ENCODE results near the gene CCNY.
"Not testable (repeated sequence)": the region's sequence is repeated elsewhere in the genome, so short reads cannot be mapped to it uniquely, and the experiment has no call there.

CCNY gene

DNA sequence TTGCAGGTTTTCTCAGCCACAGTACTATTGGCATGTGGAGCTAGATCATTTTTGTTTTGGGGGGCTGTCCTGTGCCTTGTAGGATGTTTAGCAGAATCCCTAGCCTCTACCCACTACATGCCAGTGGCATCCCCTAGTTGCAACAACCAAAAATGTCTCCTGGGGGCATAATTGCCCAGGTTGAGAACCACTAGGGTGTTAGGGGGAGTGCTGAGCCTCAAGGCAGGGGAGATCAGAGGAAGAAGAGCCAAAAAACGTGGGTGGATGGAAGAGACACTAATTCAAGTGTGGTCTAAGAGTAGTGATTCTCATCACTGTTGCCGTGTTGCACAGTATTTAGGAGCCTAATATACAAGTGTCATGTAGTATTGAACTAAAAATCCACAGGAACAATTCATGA lies 31.7 kb upstream of the CCNY start:
- Histone ChIP-seq H3K27ac (no peak overlapping the region), H3K27me3 (ENCODE audit: insufficient read depth, low read depth, severe bottlenecking) (no peaks in the 10 kb centered on the region), H3K4me3 (ENCODE audit: low read depth, low read length) (no peak overlapping the region), H3K36me3 (no peaks in the 10 kb centered on the region), H3K9me3 (ENCODE audit: severe bottlenecking) (no peaks in the 10 kb centered on the region)
- DNase-seq, result no peak
- TF ChIP-seq, protein P1, sequence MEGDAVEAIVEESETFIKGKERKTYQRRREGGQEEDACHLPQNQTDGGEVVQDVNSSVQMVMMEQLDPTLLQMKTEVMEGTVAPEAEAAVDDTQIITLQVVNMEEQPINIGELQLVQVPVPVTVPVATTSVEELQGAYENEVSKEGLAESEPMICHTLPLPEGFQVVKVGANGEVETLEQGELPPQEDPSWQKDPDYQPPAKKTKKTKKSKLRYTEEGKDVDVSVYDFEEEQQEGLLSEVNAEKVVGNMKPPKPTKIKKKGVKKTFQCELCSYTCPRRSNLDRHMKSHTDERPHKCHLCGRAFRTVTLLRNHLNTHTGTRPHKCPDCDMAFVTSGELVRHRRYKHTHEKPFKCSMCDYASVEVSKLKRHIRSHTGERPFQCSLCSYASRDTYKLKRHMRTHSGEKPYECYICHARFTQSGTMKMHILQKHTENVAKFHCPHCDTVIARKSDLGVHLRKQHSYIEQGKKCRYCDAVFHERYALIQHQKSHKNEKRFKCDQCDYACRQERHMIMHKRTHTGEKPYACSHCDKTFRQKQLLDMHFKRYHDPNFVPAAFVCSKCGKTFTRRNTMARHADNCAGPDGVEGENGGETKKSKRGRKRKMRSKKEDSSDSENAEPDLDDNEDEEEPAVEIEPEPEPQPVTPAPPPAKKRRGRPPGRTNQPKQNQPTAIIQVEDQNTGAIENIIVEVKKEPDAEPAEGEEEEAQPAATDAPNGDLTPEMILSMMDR (IDR thresholded peaks at IDR 0.05; ENCODE audit: low read depth, low read length), result no peak

DNA sequence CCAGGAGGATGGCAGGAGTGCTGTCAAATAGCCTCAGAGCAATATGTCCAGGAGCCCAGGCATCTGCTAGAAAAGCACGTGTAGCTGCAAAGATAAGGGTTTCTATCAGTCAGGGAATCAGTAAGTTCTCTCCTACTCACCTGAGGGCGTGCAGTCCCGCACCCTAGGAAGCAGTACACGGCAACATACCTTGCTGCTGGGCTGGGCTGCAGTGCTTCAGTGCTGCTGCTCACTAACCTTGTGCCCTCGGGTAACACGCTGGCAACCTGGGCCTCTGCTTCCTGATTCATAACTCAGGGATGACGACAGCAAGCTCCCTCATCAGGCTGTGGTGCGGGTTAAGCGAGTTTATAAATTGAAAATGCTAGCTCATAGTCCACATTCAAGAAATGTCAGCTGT lies 29.5 kb upstream of the CCNY start:
- Histone ChIP-seq H3K27me3 (ENCODE audit: insufficient read depth, low read depth, severe bottlenecking) (no peaks in the 10 kb centered on the region), H3K4me3 (ENCODE audit: low read depth, low read length) (no peak overlapping the region), H3K9me3 (ENCODE audit: severe bottlenecking) (no peaks in the 10 kb centered on the region), H3K27ac (no peak overlapping the region), H3K36me3 (no peaks in the 10 kb centered on the region)
- TF ChIP-seq, protein P1 (IDR thresholded peaks at IDR 0.05; ENCODE audit: low read depth, low read length), result no peak
- DNase-seq, result no peak

GRCh38 chr10:35307297-35307696 lies 29.0 kb upstream of the CCNY start:
- Histone ChIP-seq H3K9me3 (ENCODE audit: severe bottlenecking) (no peaks in the 10 kb centered on the region), H3K36me3 (no peaks in the 10 kb centered on the region), H3K27ac (no peak overlapping the region), H3K27me3 (ENCODE audit: insufficient read depth, low read depth, severe bottlenecking) (no peaks in the 10 kb centered on the region), H3K4me3 (ENCODE audit: low read depth, low read length) (no peak overlapping the region)
- DNase-seq, result no peak
- TF ChIP-seq, protein P1 (IDR thresholded peaks at IDR 0.05; ENCODE audit: low read depth, low read length), result no peak

- Histone ChIP-seq H3K36me3 (no peaks in the 10 kb centered on the region), H3K27me3 (ENCODE audit: insufficient read depth, low read depth, severe bottlenecking) (no peaks in the 10 kb centered on the region), H3K27ac (no peak overlapping the region), H3K9me3 (ENCODE audit: severe bottlenecking) (no peaks in the 10 kb centered on the region), H3K4me3 (ENCODE audit: low read depth, low read length) (no peak overlapping the region)
- no peak for DNase-seq
- TF ChIP-seq, protein P1 (IDR thresholded peaks at IDR 0.05; ENCODE audit: low read depth, low read length), result no peak
These were observed 27.5 kb upstream of the CCNY start for GRCh38 chr10:35308809-35309208.

DNA sequence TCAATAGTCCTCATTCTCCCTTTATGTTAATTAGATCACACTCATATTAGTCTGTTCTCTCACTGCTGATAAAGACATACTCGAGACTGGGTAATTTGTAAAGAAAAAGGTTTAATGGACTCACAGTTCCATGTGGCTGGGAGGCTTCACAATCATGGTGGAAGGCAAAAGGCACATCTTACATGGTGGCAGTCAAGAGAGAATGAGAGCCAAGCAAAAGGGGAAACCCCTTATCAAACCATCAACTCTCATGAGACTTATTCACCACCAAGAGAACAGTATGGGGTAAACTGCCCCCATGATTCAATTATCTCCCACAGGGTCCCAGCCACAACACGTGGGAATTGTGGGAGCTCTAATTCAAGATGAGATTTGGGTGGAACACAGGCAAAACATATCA lies 22.2 kb upstream of the CCNY start:
- H3K36me3 ChIP-seq; H3K27me3 ChIP-seq (ENCODE audit: insufficient read depth, low read depth, severe bottlenecking): not testable (repeated sequence)

GRCh38 chr10:35315235-35315634 lies 21.1 kb upstream of the CCNY start:
- H3K27me3 ChIP-seq (ENCODE audit: insufficient read depth, low read depth, severe bottlenecking); H3K27ac ChIP-seq; DNase-seq; H3K4me3 ChIP-seq (ENCODE audit: low read depth, low read length); H3K36me3 ChIP-seq; H3K9me3 ChIP-seq (ENCODE audit: severe bottlenecking): not testable (repeated sequence)

More for the DNA sequence above, 22.2 kb upstream of the CCNY start:
- not testable (repeated sequence) for H3K4me3 ChIP-seq (ENCODE audit: low read depth, low read length); H3K27ac ChIP-seq; DNase-seq; H3K9me3 ChIP-seq (ENCODE audit: severe bottlenecking)

- H3K4me3 ChIP-seq (ENCODE audit: low read depth, low read length), result no peak overlapping the region
- no peak for DNase-seq
- H3K36me3 ChIP-seq, result no peaks in the 10 kb centered on the region; the same call in 1 of the 2 replicates
- TF ChIP-seq, protein P1 (IDR thresholded peaks at IDR 0.05; ENCODE audit: low read depth, low read length), result no peak
- H3K27me3 ChIP-seq (ENCODE audit: insufficient read depth, low read depth, severe bottlenecking), result no peaks in the 10 kb centered on the region
- no peak overlapping the region for H3K27ac ChIP-seq
- no peaks in the 10 kb centered on the region for H3K9me3 ChIP-seq (ENCODE audit: severe bottlenecking)
These were observed 19.9 kb upstream of the CCNY start for GRCh38 chr10:35316218-35316967.
